HG03558 (cell line): ENCODE results near the gene AFAP1.

ENCODE experiments used
- ATAC-seq: cut with Tn5 transposase; IDR thresholded peaks from one replicate; pipeline ENCODE4 v1.9.1; 2021; ENCODE audit warnings: moderate number of reproducible peaks; ENCODE audit not compliant: unreplicated experiment; ENCODE audit errors: extremely low read depth

The AFAP1 gene

GRCh38 chr4:7826176-7826908 lies 113.3 kb downstream of the AFAP1 start:
- ATAC-seq = no peak

- ATAC-seq = no peak
Observed at GRCh38 chr4:7824218-7824617, 115.4 kb downstream of the AFAP1 start.

GRCh38 chr4:7823416-7823824 lies 116.2 kb downstream of the AFAP1 start:
- no peak for ATAC-seq

GRCh38 chr4:7822877-7823276 lies 116.8 kb downstream of the AFAP1 start:
- no peak for ATAC-seq

- ATAC-seq = no peak
Observed at GRCh38 chr4:7822137-7822505, 117.5 kb downstream of the AFAP1 start.

DNA sequence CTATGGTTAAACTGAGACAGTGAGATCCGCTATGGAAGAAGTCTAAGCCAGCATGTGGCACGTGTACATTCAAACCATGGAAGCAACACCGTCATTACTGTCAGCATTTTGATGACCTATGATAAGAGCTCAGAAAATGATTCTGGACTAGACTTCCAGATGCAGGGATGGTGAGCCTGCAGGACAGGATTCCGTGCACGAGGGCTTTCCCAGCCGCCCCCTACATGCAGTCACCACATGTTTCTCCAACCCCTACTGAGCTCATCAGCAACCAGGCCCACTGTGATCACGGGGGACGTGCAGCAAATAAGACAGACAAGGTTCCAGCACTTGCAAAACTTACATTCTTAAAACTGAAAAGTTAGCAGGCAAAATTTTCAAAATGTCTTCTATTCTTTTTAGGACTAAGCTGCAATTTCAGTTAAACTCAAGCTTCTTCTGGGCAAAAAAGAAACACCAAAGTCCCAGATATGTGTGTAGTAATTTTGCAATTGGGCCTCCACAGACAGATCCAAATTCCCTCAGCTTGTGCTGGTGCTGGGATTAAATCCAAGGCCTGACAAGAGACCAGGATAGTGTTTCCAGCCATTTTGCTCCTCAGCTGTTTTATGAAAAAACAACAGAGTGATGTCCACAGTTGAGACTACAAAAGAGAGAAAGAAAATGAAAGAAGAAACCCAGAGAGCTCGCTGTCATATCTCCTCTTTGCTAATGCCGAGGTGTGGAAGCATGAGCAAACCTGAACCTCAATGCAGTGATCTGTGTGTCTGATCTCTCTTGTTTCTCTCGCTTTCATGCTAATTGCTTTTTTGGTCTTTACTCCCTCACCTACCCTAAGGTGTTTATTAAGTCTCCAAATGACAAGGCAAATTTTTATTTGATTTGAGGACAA lies 118.2 kb downstream of the AFAP1 start:
- no peak for ATAC-seq

- ATAC-seq = no peak
Observed at GRCh38 chr4:7820031-7820818, 119.4 kb downstream of the AFAP1 start.

- ATAC-seq = no peak
Observed at GRCh38 chr4:7819446-7819845, 120.2 kb downstream of the AFAP1 start.

- no peak for ATAC-seq
Observed at GRCh38 chr4:7818399-7818911, 121.2 kb downstream of the AFAP1 start.

DNA sequence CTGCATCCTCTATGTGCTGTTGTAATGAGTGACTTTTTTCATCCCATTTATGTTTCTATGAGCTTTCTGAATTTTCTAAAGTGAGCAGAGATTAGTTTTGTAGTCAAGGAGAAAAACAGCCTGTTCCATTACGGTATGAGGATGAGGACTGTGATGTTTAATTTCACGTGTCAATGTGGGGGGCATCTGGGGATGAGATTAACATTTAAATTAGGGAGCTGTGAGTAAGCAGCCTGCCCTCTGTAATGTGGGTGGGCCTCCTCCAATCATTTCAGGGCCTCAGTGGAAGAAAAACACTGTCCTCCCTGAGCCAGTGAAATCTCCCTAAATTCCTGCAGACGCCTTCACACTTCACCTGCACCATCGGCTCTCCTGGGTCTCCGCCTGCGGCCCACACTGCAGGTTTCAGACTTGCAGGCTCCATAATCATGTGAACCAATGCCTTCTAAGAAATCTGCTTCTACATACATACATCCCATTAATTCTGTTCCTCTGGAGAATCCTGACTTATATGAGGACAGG lies 121.7 kb downstream of the AFAP1 start:
- ATAC-seq = no peak

GRCh38 chr4:7816771-7817170 lies 122.9 kb downstream of the AFAP1 start:
- ATAC-seq = no peak

GRCh38 chr4:7815981-7816380 lies 123.7 kb downstream of the AFAP1 start:
- no peak for ATAC-seq

- no peak for ATAC-seq
Observed at GRCh38 chr4:7815562-7815961, 124.1 kb downstream of the AFAP1 start.

- no peak for ATAC-seq
Observed at GRCh38 chr4:7814451-7814850, 125.2 kb downstream of the AFAP1 start.

- no peak for ATAC-seq
Observed at GRCh38 chr4:7813674-7814073, 126.0 kb downstream of the AFAP1 start.

- no peak for ATAC-seq
Observed at GRCh38 chr4:7812921-7813320, 126.7 kb downstream of the AFAP1 start.

- ATAC-seq = no peak
Observed at GRCh38 chr4:7812231-7812857, 127.3 kb downstream of the AFAP1 start.

DNA sequence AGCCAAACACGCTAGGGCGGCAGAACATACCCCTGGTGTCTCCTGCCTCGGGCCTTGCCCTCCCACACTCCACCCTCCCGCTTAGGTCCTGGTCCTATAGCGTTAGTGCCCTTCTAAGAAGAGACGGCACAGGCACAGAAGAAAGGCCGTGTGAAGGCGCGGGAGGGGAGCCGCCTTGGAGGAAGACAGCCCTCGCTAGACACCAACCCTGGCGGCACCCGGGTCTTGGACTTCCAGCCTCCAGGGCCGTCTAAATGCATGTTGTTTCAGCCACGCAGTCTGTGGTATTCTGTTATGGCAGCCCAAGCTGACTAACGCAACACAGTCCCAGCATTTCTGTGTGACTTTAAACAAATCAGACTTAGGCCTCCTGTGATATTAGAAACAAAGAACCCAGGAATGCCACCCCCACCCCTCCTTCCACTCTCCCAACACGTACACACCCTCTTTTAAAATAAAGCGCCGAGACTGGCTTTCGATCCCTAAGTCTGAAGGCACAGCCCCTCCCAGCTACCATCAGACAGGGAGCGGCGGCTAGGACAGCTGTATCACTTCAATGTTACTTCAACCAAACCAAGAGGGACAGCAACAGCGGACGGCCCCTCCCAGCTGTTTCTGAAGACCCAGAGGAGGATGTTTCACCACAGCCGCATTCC lies 128.0 kb downstream of the AFAP1 start:
- no peak for ATAC-seq

DNA sequence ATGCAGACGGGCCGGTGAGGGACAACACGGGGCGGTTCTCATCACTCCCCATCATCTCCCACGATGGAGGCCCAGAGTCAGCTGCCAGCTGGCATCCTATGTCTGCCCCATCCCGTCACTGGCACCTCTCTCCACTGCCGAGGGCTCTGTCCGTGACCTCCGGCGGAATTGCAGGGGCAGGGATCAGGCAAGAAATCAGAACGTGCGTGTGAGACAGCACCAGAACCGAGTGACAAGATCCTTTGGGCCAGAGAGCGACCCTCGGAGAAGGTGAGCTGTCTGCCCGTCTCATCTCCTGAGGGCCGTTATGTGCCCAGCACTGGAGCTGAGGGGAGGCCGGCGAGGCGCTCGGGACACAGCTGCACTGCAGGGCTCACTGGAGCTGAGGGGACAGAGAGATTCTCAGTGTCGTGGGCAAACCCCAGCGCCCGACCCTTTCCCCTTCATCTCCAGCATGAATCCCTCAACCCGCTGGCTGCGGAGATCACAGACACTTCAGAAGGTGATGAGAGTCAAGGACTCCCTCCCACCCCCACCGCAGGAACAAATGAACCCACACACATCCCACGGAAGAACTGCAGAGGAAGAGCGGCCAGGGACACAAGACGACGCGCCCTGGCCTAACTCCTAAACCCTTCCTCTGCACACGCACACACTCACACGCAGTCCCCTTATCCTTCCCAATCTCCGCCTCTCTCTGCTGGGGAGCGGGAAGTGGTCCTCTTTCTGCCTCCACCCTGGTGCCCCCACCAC lies 128.7 kb downstream of the AFAP1 start:
- no peak for ATAC-seq
